Measurements from ENCODE around the gene ST3GAL3.
"Not testable (repeated sequence)": the region's sequence is repeated elsewhere in the genome, so short reads cannot be mapped to it uniquely, and the experiment has no call there.

ST3GAL3 gene

DNA sequence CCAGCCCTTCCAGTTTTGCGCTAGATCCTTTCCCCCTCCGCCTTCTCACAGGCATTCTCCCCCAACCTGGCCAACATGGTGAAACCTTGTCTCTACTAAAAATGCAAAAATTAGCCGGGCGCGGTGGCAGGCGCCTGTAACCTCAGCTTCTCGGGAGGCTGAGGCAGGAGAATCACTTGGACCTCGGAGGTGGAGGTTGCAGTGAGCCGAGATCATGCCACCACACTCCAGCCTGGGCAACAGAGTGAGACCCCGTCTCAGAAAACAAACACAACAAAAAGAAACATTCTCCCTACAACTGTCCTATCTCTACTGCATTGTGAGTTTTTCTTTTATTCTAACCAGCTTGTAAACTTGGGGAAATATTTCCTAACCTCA, 126.6 kb downstream of the ST3GAL3 start:
- WGBS (ENCODE audit: extremely low coverage, insufficient coverage, low lambda C conversion rate) = no CpG with 5 or more reads among the region's 10 CpGs
- not testable (repeated sequence) for H2BK120ac ChIP-seq (ENCODE audit: low read depth, low read length); H3K18ac ChIP-seq (ENCODE audit: low read length); H3K56ac ChIP-seq (ENCODE audit: low read length); H3K27me3 ChIP-seq (ENCODE audit: insufficient read depth, low read length, poor library complexity); H3K79me2 ChIP-seq (ENCODE audit: control insufficient read depth, insufficient read depth, low read length); H2BK15ac ChIP-seq (replicated peaks; ENCODE audit: low read depth); DNase-seq; H3K23ac ChIP-seq (ENCODE audit: low read length); H3K4ac ChIP-seq (ENCODE audit: low read depth, low read length); H3K4me1 ChIP-seq (ENCODE audit: control insufficient read depth, low read depth, low read length); H3K36me3 ChIP-seq (ENCODE audit: control insufficient read depth, insufficient read depth, low read length); H3K79me1 ChIP-seq (ENCODE audit: low read length); H4K8ac ChIP-seq (ENCODE audit: low read depth, low read length); H3K9ac ChIP-seq (ENCODE audit: low read length); H2BK5ac ChIP-seq (ENCODE audit: low read length); H3K4me2 ChIP-seq (ENCODE audit: low read length); H4K5ac ChIP-seq (ENCODE audit: low read length); H2AK5ac ChIP-seq (ENCODE audit: low read length); H3K4me3 ChIP-seq (ENCODE audit: low read length); H3K27ac ChIP-seq (ENCODE audit: low read depth, low read length)

DNA sequence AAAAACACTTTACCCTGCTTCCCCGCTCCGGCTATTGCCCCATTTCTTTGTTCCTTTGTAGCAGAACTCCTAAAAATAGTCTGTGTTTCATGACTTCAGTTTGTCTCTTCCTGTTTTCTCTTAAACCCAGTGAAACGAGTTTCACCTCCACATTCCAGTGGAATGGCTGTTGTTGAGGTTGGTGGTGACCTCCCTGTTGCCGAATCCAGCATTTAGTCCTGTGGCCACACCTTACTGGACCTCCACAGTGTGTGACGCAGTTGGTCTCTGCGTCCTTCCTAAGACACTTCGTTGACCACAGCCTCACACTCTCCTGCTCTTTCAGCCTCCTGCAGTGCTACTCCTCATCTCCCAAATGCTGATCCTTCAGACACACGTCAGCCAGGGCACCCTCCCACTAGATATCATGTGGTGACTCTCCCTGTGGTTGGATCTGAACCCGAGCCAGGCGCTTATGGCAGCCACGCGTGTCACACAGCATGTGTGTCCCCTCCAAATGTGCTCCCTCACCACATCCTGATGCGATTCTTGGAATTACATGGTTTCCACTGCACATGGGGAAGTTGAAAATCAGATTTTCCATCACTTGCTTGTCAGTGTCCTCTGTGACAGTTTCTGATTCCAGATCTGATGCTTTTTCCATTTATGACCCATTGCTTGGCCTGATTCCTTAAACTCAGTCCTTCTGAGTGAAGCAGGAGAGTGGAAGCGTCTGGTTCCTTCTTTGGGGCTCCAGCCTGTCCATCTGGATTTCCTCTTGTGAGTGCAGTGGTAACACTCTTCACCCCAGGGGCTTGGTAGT, 127.1 kb downstream of the ST3GAL3 start:
- Histone ChIP-seq H3K79me1 (ENCODE audit: low read length) (no peaks in the 10 kb centered on the region), H2AK5ac (ENCODE audit: low read length) (peak overlapping the region; percentile 58), H3K9ac (ENCODE audit: low read length) (no peak overlapping the region), H3K27ac (ENCODE audit: low read depth, low read length) (no peak overlapping the region), H2BK15ac (replicated peaks; ENCODE audit: low read depth) (no peak overlapping the region), H3K18ac (ENCODE audit: low read length) (no peak overlapping the region), H3K4me2 (ENCODE audit: low read length) (no peak overlapping the region), H3K27me3 (ENCODE audit: insufficient read depth, low read length, poor library complexity) (no peaks in the 10 kb centered on the region), H4K5ac (ENCODE audit: low read length) (no peak overlapping the region), H2BK120ac (ENCODE audit: low read depth, low read length) (no peak overlapping the region), H3K23ac (ENCODE audit: low read length) (no peak overlapping the region), H2BK5ac (ENCODE audit: low read length) (no peak overlapping the region), H3K4me3 (ENCODE audit: low read length) (no peak overlapping the region), H3K79me2 (ENCODE audit: control insufficient read depth, insufficient read depth, low read length) (no peaks in the 10 kb centered on the region), H3K4me1 (ENCODE audit: control insufficient read depth, low read depth, low read length) (no peaks in the 10 kb centered on the region), H3K4ac (ENCODE audit: low read depth, low read length) (no peak overlapping the region), H4K8ac (ENCODE audit: low read depth, low read length) (no peak overlapping the region), H3K56ac (ENCODE audit: low read length) (no peak overlapping the region), H3K36me3 (ENCODE audit: control insufficient read depth, insufficient read depth, low read length) (no peaks in the 10 kb centered on the region)
- no CpG with 5 or more reads among the region's 14 CpGs for WGBS (ENCODE audit: extremely low coverage, insufficient coverage, low lambda C conversion rate)
- no peak for DNase-seq

DNA sequence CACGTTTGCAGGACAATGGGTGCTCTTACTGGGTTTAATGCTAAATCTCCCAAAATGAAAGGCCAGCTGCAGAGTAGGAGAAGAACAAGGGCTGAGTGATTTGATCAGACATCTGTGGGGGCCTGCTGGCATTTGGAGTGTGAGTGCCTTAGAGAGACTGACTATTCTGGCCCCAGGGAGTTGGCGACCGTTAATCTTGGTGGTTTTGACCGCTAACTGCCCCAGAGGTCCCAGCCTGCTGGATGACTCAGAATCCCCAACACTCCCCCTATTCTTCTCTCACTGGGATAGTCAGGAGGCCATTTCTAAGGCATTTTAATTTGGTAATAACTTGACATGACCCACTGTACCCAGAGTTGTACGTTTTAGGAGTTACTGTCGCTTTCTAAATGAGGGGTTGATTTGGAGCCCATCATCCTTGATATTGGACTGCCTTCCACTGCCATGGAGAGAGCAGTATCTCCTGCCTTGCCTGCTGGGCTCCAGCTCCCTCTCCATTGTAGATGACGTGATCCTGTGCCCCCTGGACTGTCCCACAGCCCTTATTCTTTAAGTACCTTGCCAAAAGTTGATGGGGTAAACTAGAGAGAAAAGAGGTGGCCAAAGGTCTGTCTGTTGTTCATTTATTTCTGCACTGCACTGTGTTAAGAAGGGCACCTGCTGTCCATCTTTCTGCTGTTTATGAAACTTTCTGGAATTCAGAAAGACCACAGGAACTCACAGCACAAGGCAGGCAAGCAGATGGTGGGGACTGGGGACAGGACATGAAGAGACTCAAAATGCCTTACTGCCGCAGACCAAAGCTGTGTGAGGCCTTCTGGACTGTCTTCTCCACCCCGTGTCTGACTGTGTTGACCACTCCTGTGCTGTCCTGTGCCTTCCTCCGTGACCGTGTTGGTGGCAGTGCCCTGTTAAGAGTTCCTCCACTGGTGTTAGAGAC, 128.0 kb downstream of the ST3GAL3 start:
- Histone ChIP-seq H3K23ac (ENCODE audit: low read length) (no peak overlapping the region), H3K79me2 (ENCODE audit: control insufficient read depth, insufficient read depth, low read length) (no peaks in the 10 kb centered on the region), H2AK5ac (ENCODE audit: low read length) (no peak overlapping the region), H3K4me3 (ENCODE audit: low read length) (no peak overlapping the region), H3K79me1 (ENCODE audit: low read length) (no peaks in the 10 kb centered on the region), H3K4me1 (ENCODE audit: control insufficient read depth, low read depth, low read length) (no peaks in the 10 kb centered on the region), H3K4me2 (ENCODE audit: low read length) (no peak overlapping the region), H3K56ac (ENCODE audit: low read length) (no peak overlapping the region), H3K27ac (ENCODE audit: low read depth, low read length) (no peak overlapping the region), H4K8ac (ENCODE audit: low read depth, low read length) (no peak overlapping the region), H3K9ac (ENCODE audit: low read length) (no peak overlapping the region), H2BK120ac (ENCODE audit: low read depth, low read length) (no peak overlapping the region), H3K18ac (ENCODE audit: low read length) (no peak overlapping the region), H3K36me3 (ENCODE audit: control insufficient read depth, insufficient read depth, low read length) (no peaks in the 10 kb centered on the region), H2BK5ac (ENCODE audit: low read length) (no peak overlapping the region), H3K4ac (ENCODE audit: low read depth, low read length) (no peak overlapping the region), H2BK15ac (replicated peaks; ENCODE audit: low read depth) (no peak overlapping the region), H3K27me3 (ENCODE audit: insufficient read depth, low read length, poor library complexity) (no peaks in the 10 kb centered on the region), H4K5ac (ENCODE audit: low read length) (no peak overlapping the region)
- no CpG with 5 or more reads among the region's 11 CpGs for WGBS (ENCODE audit: extremely low coverage, insufficient coverage, low lambda C conversion rate)
- DNase-seq = no peak

DNA sequence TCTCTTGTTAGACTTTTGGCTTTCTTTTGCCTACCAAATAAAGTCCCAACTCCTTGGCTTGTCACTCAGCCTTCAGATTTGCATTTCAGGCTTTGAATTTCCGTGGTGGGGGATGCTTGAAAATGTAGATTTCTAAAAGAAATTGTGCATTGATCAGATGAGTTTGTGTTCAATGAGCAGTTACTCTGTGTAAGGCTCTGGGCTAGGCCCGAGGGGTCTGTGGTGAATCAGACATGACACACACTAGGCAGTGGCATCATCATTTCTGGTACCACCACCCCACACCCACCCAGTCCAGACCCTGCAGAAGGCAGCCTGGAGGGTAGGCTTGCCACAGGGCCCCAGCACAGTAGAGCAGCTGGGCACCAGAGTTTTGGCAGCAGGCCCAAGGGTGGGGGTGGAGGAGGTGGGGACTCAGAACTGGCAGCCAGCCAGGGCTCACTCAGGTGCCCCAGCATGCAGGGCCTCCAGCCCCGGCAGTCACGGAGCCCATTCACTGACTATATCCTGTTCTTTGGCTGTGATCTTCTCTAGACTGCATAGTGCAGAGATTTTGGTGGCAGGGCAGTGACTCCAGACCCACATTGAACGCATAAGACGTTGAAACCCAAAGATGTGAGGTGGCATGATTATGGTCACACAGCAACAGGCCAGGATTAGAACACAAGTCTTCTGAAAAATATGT, 129.1 kb downstream of the ST3GAL3 start:
- Histone ChIP-seq H3K27me3 (ENCODE audit: insufficient read depth, low read length, poor library complexity) (no peaks in the 10 kb centered on the region), H2BK15ac (replicated peaks; ENCODE audit: low read depth) (no peak overlapping the region), H2BK120ac (ENCODE audit: low read depth, low read length) (no peak overlapping the region), H3K4me3 (ENCODE audit: low read length) (no peak overlapping the region), H3K4ac (ENCODE audit: low read depth, low read length) (no peak overlapping the region), H3K56ac (ENCODE audit: low read length) (no peak overlapping the region), H2AK5ac (ENCODE audit: low read length) (no peak overlapping the region), H4K5ac (ENCODE audit: low read length) (no peak overlapping the region), H3K79me2 (ENCODE audit: control insufficient read depth, insufficient read depth, low read length) (no peaks in the 10 kb centered on the region), H2BK5ac (ENCODE audit: low read length) (no peak overlapping the region), H3K27ac (ENCODE audit: low read depth, low read length) (no peak overlapping the region), H3K4me1 (ENCODE audit: control insufficient read depth, low read depth, low read length) (no peaks in the 10 kb centered on the region), H3K4me2 (ENCODE audit: low read length) (no peak overlapping the region), H3K79me1 (ENCODE audit: low read length) (no peaks in the 10 kb centered on the region), H3K36me3 (ENCODE audit: control insufficient read depth, insufficient read depth, low read length) (no peaks in the 10 kb centered on the region), H3K18ac (ENCODE audit: low read length) (no peak overlapping the region), H3K9ac (ENCODE audit: low read length) (no peak overlapping the region), H3K23ac (ENCODE audit: low read length) (no peak overlapping the region), H4K8ac (ENCODE audit: low read depth, low read length) (no peak overlapping the region)
- no peak for DNase-seq
- no CpG with 5 or more reads among the region's 6 CpGs for WGBS (ENCODE audit: extremely low coverage, insufficient coverage, low lambda C conversion rate)

DNA sequence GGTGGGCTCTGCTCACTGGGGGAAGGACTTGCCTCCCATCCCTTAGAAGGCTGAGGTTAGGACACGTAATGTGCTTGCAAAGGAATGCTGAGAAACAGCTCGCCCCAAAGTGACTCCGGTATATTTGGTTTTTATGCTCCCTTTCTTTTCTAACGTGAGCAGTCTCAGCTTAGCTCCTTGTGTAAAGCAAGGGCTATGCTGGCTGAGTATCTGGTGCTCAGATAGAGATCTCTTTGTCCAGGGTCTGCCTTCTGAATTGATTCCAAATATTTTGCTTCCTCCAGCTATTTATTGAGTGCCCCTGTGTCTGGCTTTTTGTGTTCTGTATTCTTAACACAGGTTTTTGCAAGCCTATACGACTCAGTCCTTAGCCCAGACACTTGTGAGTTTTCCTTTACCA, 131.7 kb downstream of the ST3GAL3 start:
- Histone ChIP-seq H3K4ac (ENCODE audit: low read depth, low read length) (no peak overlapping the region), H3K4me3 (ENCODE audit: low read length) (no peak overlapping the region), H3K18ac (ENCODE audit: low read length) (no peak overlapping the region), H3K23ac (ENCODE audit: low read length) (no peak overlapping the region), H4K5ac (ENCODE audit: low read length) (no peak overlapping the region), H2AK5ac (ENCODE audit: low read length) (no peak overlapping the region), H4K8ac (ENCODE audit: low read depth, low read length) (no peak overlapping the region), H3K4me1 (ENCODE audit: control insufficient read depth, low read depth, low read length) (no peaks in the 10 kb centered on the region), H3K27ac (ENCODE audit: low read depth, low read length) (no peak overlapping the region), H2BK15ac (replicated peaks; ENCODE audit: low read depth) (no peak overlapping the region), H3K27me3 (ENCODE audit: insufficient read depth, low read length, poor library complexity) (no peaks in the 10 kb centered on the region), H3K4me2 (ENCODE audit: low read length) (no peak overlapping the region), H3K79me2 (ENCODE audit: control insufficient read depth, insufficient read depth, low read length) (no peaks in the 10 kb centered on the region), H2BK5ac (ENCODE audit: low read length) (no peak overlapping the region), H3K9ac (ENCODE audit: low read length) (no peak overlapping the region), H3K79me1 (ENCODE audit: low read length) (no peaks in the 10 kb centered on the region), H3K56ac (ENCODE audit: low read length) (no peak overlapping the region), H2BK120ac (ENCODE audit: low read depth, low read length) (no peak overlapping the region), H3K36me3 (ENCODE audit: control insufficient read depth, insufficient read depth, low read length) (no peaks in the 10 kb centered on the region)
- WGBS (ENCODE audit: extremely low coverage, insufficient coverage, low lambda C conversion rate) = no CpG with 5 or more reads among the region's 5 CpGs
- DNase-seq = no peak
